ENCODE data around the gene ZC3H13. TPM values are rescaled to one million over a fixed set of nuclear protein-coding genes. Genes with fewer than 3 reads are reported as not detected.

The ZC3H13 gene
- total RNA-seq, 1 experiment from 2014 or later: 61.9 TPM

GRCh38 chr13:46086985-46087384, 34.4 kb upstream of the ZC3H13 start:
- H2BK120ac ChIP-seq (ENCODE audit: low read depth, low read length, poor library complexity, severe bottlenecking): no peak overlapping the region
- no peak overlapping the region for H2AK5ac ChIP-seq (ENCODE audit: insufficient read length, low read length)

More at GRCh38 chr13:46086985-46087384, 34.4 kb upstream of the ZC3H13 start:
- Mint-ChIP-seq H3K27ac (no peak overlapping the region), H3K27me3 (ENCODE audit: low read depth) (no peaks in the 10 kb centered on the region), H3K9me3 (no peaks in the 10 kb centered on the region; a peak in 1 of 5 replicates), H3K4me3 (no peak overlapping the region), H3K36me3 (ENCODE audit: insufficient read depth in 1 of 3, low read depth in 3 of 3) (no peaks in the 10 kb centered on the region), H3K4me1 (no peaks in the 10 kb centered on the region)
- Histone ChIP-seq H3K27ac (ENCODE audit: insufficient read length, low read depth, low read length) (no peak overlapping the region), H2BK12ac (ENCODE audit: insufficient read length, low read depth, low read length) (no peak overlapping the region), H4K20me1 (ENCODE audit: control insufficient read depth, insufficient read depth, insufficient read length) (no peaks in the 10 kb centered on the region), H4K8ac (replicated peaks; ENCODE audit: insufficient read length, low read depth, low read length) (no peak overlapping the region), H3K18ac (ENCODE audit: insufficient read length, low read depth, low read length) (no peak overlapping the region), H3K14ac (ENCODE audit: insufficient read depth, low read length) (no peak overlapping the region), H2BK20ac (ENCODE audit: low read depth, low read length, poor library complexity, severe bottlenecking) (no peak overlapping the region), H4K91ac (ENCODE audit: insufficient read length, low read depth, low read length) (no peak overlapping the region), H3K79me1 (ENCODE audit: insufficient read depth, low read depth, low read length, poor library complexity, severe bottlenecking) (no peaks in the 10 kb centered on the region), H3K23ac (ENCODE audit: insufficient read length, low read depth, low read length) (no peak overlapping the region), H2AFZ (ENCODE audit: low read length) (no peak overlapping the region), H3K56ac (ENCODE audit: insufficient read length, low read depth, low read length) (no peak overlapping the region), H3K9me3 (ENCODE audit: control insufficient read depth, low read depth, low read length) (no peaks in the 10 kb centered on the region), H3K79me2 (ENCODE audit: insufficient read depth, low read length) (no peaks in the 10 kb centered on the region), H2BK5ac (ENCODE audit: insufficient read length, low read length) (no peak overlapping the region), H3K4ac (ENCODE audit: low read depth, low read length) (no peak overlapping the region), H3K23me2 (ENCODE audit: insufficient read length, low read depth, low read length, poor library complexity, severe bottlenecking) (no peaks in the 10 kb centered on the region), H3K4me2 (ENCODE audit: insufficient read depth, insufficient read length, low read length) (no peak overlapping the region), H3K9ac (ENCODE audit: extremely low read depth, insufficient read length, low read length) (no peak overlapping the region), H3K4me1 (ENCODE audit: insufficient read depth, low read length) (no peaks in the 10 kb centered on the region), H3T11ph (ENCODE audit: low read length) (no peak overlapping the region), H4K5ac (ENCODE audit: insufficient read length, low read depth, low read length) (no peak overlapping the region), H3K27me3 (ENCODE audit: insufficient read depth, low read length) (no peaks in the 10 kb centered on the region), H2BK15ac (ENCODE audit: low read depth, low read length) (no peak overlapping the region)
- no peak for TF ChIP-seq CTCF (conservative IDR thresholded peaks at IDR 0.05)
- no peak for DNase-seq
- no CpG with 5 or more reads among the region's 12 CpGs for WGBS (ENCODE audit: extremely low coverage, insufficient read length, low lambda C conversion rate)

All from H9 (cell line).